CD1c-positive myeloid dendritic cell (primary cell): ENCODE results near the gene SLC27A2.

Experiments used
- DNase-seq: peaks from one replicate; pipeline ENCODE4 v3.0.0-alpha.2; 2016; ENCODE audit errors: extremely low spot score

The SLC27A2 gene

GRCh38 chr15:50238255-50238654, 56.3 kb downstream of the SLC27A2 start:
- DNase-seq = no peak

GRCh38 chr15:50241684-50242450, 59.9 kb downstream of the SLC27A2 start:
- DNase-seq = no peak

- DNase-seq = no peak
Observed at GRCh38 chr15:50244153-50244552, 62.2 kb downstream of the SLC27A2 start.

GRCh38 chr15:50244959-50245624, 63.1 kb downstream of the SLC27A2 start:
- DNase-seq = no peak

GRCh38 chr15:50246631-50247030, 64.6 kb downstream of the SLC27A2 start:
- DNase-seq = peak; percentile 25

GRCh38 chr15:50247819-50248655, 66.0 kb downstream of the SLC27A2 start:
- DNase-seq = peak; percentile 32

- DNase-seq = no peak
Observed at GRCh38 chr15:50248994-50249582, 67.1 kb downstream of the SLC27A2 start.

- no peak for DNase-seq
Observed at GRCh38 chr15:50249704-50250103, 67.7 kb downstream of the SLC27A2 start.

GRCh38 chr15:50250760-50251394, 68.9 kb downstream of the SLC27A2 start:
- no peak for DNase-seq

GRCh38 chr15:50251638-50252182, 69.7 kb downstream of the SLC27A2 start:
- DNase-seq = no peak

- DNase-seq = no peak
Observed at GRCh38 chr15:50252556-50252955, 70.6 kb downstream of the SLC27A2 start.

- DNase-seq = no peak
Observed at GRCh38 chr15:50256188-50257041, 74.4 kb downstream of the SLC27A2 start.

GRCh38 chr15:50257332-50257731, 75.3 kb downstream of the SLC27A2 start:
- no peak for DNase-seq

- peak; percentile 38 for DNase-seq
Observed at GRCh38 chr15:50257924-50258323, 75.9 kb downstream of the SLC27A2 start.

- no peak for DNase-seq
Observed at GRCh38 chr15:50259276-50259675, 77.3 kb downstream of the SLC27A2 start.

GRCh38 chr15:50260969-50261496, 79.0 kb downstream of the SLC27A2 start:
- DNase-seq = no peak

- no peak for DNase-seq
Observed at GRCh38 chr15:50261981-50262380, 80.0 kb downstream of the SLC27A2 start.

- DNase-seq = no peak
Observed at GRCh38 chr15:50262533-50262932, 80.5 kb downstream of the SLC27A2 start.

- no peak for DNase-seq
Observed at GRCh38 chr15:50265620-50266019, 83.6 kb downstream of the SLC27A2 start, which contains the start of gene HDC. Gene HDC (minus strand): TSS chr15:50265726. CDS start chr15:50265623, 103 bp downstream.

- DNase-seq = no peak
Observed at GRCh38 chr15:50267577-50267976, 85.6 kb downstream of the SLC27A2 start.
